Activated CD4-positive, alpha-beta T cell treated with anti-CD3 and anti-CD28 coated beads for 36 hours (primary cell): Measurements from ENCODE around the gene SPINK8. TPM values are rescaled to one million over a fixed set of nuclear protein-coding genes. Genes with fewer than 3 reads are reported as not detected.
"Not testable (repeated sequence)": the region's sequence is repeated elsewhere in the genome, so short reads cannot be mapped to it uniquely, and the experiment has no call there.

Source experiments
- ATAC-seq: fragments of 200-7000 bp; cut with Tn5 transposase; one replicate; pipeline ENCODE4 v1.10.0; 2021; ENCODE audit warnings: mild to moderate bottlenecking, moderate library complexity
- CTCF ChIA-PET: fragments of 350-600 bp; sonication (Branson Sonifier 250); formaldehyde crosslinking; loops from one replicate; lab custom pipeline; 2021; ENCODE audit warnings: antibody characterized with exemption; lab: Charles Lee
- POLR2A ChIA-PET: fragments of 350-600 bp; sonication (Branson Sonifier 250); formaldehyde crosslinking; loops from one replicate; lab custom pipeline; 2021; ENCODE audit warnings: antibody characterized with exemption, inconsistent platforms; lab: Charles Lee
- DNase-seq: peaks from one replicate; pipeline ENCODE4 v3.0.0-alpha.2; 2020
- H3K27ac Mint-ChIP-seq: one replicate; pipeline ENCODE4 v1.8.0; 2021; ENCODE audit warnings: mixed read lengths
- H3K27me3 Mint-ChIP-seq: one replicate; pipeline ENCODE4 v1.8.0; 2021; ENCODE audit warnings: mixed read lengths
- H3K36me3 Mint-ChIP-seq: one replicate; pipeline ENCODE4 v1.8.0; 2021; ENCODE audit warnings: low read depth, mixed read lengths
- H3K4me1 Mint-ChIP-seq: one replicate; pipeline ENCODE4 v1.8.0; 2021; ENCODE audit warnings: mixed read lengths
- H3K4me3 Mint-ChIP-seq: one replicate; pipeline ENCODE4 v1.8.0; 2021; ENCODE audit warnings: mild to moderate bottlenecking, moderate library complexity, mixed read lengths
- H3K9me3 Mint-ChIP-seq: one replicate; pipeline ENCODE4 v1.8.0; 2021; ENCODE audit warnings: low read depth, mixed read lengths
- intact Hi-C, 2 experiments: fragments of 100-400 bp; cut with DNase I in 1 of 2; cut with micrococcal nuclease in 1 of 2; formaldehyde crosslinking; loops; one replicate each; pipeline versions ENCODE4 v1.14.2 to v1.15.1; 2022 to 2024; cut with DNase I, micrococcal nuclease
- total RNA-seq, 2 experiments: library from RNA; stranded (reverse); gene quantifications; one replicate each; pipeline ENCODE4 v1.2.3, GENCODE V29; 2021

The SPINK8 gene
- total RNA-seq, 2 experiments from 2014 or later = not detected

DNA sequence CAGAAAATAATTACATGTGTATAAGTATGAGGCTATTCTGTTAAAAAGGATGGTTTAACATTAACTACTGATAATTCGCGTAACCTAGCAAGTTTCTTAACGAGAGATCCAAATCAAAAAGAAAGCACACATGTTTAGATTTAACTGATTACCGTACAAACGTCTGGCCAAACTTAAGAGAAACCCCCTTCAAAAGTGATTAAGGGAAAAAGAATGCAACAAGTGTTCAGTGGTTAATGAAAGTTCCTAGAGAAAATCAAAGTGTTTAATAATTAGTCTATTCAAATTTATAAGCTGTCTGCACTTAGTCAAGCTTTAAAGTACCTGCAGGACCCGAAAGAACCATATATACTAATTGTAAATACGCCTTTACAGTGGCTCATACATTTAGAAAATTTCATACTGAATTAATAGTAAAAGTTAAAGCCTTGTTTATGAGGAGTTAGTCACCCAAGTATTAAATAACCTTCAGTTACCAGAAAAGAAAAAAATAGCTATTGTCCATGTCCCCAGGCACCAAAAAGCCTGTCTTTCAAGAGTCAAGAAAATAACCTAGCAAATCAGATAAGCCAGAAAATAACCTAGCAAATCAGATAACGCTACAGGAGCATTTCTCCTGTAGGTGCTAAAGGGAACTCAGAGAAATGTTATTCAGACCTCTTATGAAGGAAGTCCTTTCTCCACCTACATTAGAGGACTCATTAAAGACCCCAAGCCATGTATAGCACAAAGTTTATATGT is 58.0 kb downstream of the SPINK8 start:
- peaks cover 6% of the 10 kb centered on the region for H3K4me1 Mint-ChIP-seq
- no peaks in the 10 kb centered on the region for H3K9me3 Mint-ChIP-seq
- no peak for ATAC-seq
- ChIA-PET CTCF (interaction anchor here (0.7 to 5.3 kb wide), 6 partner anchors 9 to 293 kb away, joined by 3 to 77 read pairs (median 4); no protein-coding TSS in a partner anchor), POLR2A (no interaction called here)
- H3K4me3 Mint-ChIP-seq = no peak overlapping the region
- no peaks in the 10 kb centered on the region for H3K27me3 Mint-ChIP-seq
- H3K36me3 Mint-ChIP-seq = peaks cover 11% of the 10 kb centered on the region
- DNase-seq = no peak
- no peak overlapping the region for H3K27ac Mint-ChIP-seq
- intact Hi-C loops = loop anchor here in 1 of 2 experiments (10.0 kb wide), 1 partner anchor 129 kb away; no protein-coding TSS in a partner anchor

DNA sequence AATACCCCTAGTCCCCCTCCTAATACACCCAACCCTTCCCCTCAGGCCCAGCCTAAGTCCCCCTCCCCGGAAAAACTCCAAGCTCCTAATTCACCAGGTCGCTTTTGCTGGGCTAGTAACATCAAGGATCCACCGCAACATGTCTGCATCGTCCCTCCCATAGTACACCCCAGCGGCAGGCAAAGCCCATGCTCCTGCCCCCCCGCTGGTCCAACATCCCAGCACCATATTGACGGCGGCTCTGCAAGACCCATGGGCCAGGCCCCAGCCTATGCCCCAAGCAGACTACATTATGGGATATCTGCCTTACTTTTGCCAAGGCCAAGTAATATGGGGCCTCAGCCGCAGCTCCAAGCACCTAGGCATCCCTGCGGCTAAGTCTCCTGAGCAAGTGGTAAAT is 59.0 kb downstream of the SPINK8 start:
- Mint-ChIP-seq H3K4me1 (peaks cover 16% of the 10 kb centered on the region), H3K9me3 (no peaks in the 10 kb centered on the region), H3K4me3 (no peak overlapping the region), H3K27me3 (no peaks in the 10 kb centered on the region), H3K27ac (no peak overlapping the region), H3K36me3 (peaks cover 20% of the 10 kb centered on the region)
- no peak for ATAC-seq
- ChIA-PET POLR2A (interaction anchor here (0.7 kb wide), 1 partner anchor 25 kb away, joined by 3 read pairs; no protein-coding TSS in a partner anchor), CTCF (interaction anchor here (0.5 to 5.3 kb wide), 4 partner anchors 9 to 160 kb away, joined by 3 to 77 read pairs (median 3); no protein-coding TSS in a partner anchor)
- no peak for DNase-seq
- intact Hi-C loops = loop anchor here (5.0 to 10.0 kb wide), 2 partner anchors 128 to 130 kb away; no protein-coding TSS in a partner anchor

DNA sequence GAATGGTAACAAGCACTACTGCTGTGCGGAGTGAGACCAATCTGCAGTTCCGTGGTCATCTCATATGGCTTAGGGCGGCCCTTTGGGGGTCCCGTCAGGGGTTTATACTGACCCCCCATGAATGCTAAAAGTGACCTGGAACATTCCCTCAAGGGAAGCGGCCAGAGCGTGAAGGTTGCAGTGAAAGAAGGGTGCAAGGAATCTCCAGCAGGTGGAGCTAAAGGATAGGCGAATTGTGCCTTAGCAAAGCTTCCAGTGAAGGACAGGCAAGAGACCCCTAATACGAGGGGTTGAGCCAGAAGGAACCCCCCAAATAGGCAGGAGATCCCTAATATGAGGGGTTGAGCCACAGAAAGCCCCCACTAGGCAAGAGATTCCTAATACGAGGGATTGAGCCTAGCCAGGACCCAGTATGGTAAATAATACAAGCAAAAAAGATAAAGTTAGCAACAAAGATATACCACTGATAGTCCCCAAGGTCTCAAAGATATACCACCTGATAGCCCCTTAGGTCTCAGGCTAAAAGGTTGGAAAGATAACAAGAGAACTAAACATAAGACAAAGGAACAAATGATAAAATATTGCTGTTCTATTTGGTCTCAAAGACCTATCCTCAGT is 59.8 kb downstream of the SPINK8 start:
- ChIA-PET CTCF (interaction anchor here (0.5 to 5.3 kb wide), 11 partner anchors 27 to 395 kb away, joined by 3 to 77 read pairs (median 3); partner anchors contain the start of gene ZNF589), POLR2A (interaction anchor here (0.7 to 1.0 kb wide), 2 partner anchors 24 to 162 kb away, joined by 3 read pairs; no protein-coding TSS in a partner anchor)
- Mint-ChIP-seq H3K9me3 (no peaks in the 10 kb centered on the region), H3K4me1 (peaks cover 22% of the 10 kb centered on the region), H3K36me3 (peaks cover 23% of the 10 kb centered on the region), H3K27ac (no peak overlapping the region), H3K4me3 (no peak overlapping the region), H3K27me3 (no peaks in the 10 kb centered on the region)
- no peak for ATAC-seq
- peak; percentile 68 for DNase-seq
- intact Hi-C loops = loop anchor here (1.0 to 10.0 kb wide), 4 partner anchors 129 to 275 kb away; no protein-coding TSS in a partner anchor

DNA sequence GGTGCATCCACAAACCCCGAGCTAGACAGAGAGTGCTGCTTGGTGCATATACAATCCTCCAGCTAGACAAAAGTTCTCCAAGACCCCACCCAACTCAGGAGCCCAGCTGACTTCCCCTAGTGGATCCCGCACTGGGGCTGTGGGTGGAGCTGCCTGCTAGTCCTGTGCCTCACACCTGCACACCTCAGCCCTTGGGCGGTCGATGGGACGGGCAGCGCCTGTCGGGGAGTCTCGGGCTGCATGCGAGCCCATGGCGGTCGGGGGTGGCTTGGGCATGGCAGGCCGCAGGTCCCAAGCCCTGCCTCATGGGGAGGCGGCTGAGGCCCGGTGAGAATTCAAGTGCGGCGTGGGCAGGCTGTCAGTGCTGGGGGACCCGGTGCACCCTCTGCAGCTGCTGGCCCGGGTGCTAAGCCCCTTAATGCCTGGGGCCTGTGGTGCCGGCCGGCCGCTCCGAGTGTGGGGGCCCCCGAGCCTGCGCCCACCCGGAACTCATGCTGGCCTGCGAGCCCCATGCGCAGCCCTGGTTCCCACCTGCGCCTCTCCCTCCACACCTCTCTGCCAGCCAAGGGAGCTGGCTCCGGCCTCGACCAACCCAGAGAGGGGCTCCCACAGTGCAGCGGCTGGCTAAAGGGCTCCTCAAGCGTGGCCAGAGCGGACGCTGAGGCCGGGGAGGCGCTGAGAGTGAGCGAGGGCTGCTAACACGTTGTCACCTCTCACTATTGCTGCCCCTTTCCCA is 61.5 kb downstream of the SPINK8 start:
- CTCF ChIA-PET = interaction anchor here (0.5 to 5.3 kb wide), 8 partner anchors 10 to 163 kb away, joined by 3 to 77 read pairs (median 4); no protein-coding TSS in a partner anchor
- Mint-ChIP-seq H3K4me3 (no peak overlapping the region), H3K27me3 (no peaks in the 10 kb centered on the region), H3K27ac (no peak overlapping the region), H3K4me1 (peaks cover 38% of the 10 kb centered on the region), H3K9me3 (no peaks in the 10 kb centered on the region), H3K36me3 (peaks cover 31% of the 10 kb centered on the region)
- POLR2A ChIA-PET = interaction anchor here (0.6 to 1.0 kb wide), 2 partner anchors 10 to 164 kb away, joined by 3 to 11 read pairs; no protein-coding TSS in a partner anchor
- ATAC-seq (no peak), DNase-seq (no peak)
- intact Hi-C loops = loop anchor here (2.0 to 10.0 kb wide), 3 partner anchors 130 to 277 kb away; no protein-coding TSS in a partner anchor

DNA sequence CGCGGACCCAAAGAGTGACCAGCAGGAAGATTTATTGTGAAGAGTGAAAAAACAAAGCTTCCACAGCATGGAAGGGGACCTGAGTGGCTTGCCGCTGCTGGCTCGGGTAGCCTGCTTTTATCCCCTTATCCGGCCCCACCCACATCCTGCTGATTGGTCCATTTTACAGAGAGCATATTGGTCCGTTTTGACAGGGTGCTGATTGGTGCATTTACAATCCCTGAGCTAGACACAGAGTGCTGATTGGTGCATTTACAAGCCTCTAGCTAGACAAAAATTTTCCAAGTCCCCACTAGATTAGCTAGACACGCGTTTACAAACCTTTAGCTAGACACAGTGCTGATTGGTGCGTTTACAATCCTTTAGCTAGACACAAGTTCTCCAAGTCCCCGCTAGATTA is 62.2 kb downstream of the SPINK8 start:
- not testable (repeated sequence) for ATAC-seq, H3K4me3 Mint-ChIP-seq, H3K9me3 Mint-ChIP-seq, H3K27ac Mint-ChIP-seq, H3K27me3 Mint-ChIP-seq
- ChIA-PET CTCF (interaction anchor here (0.8 to 5.3 kb wide), 6 partner anchors 11 to 278 kb away, joined by 3 to 77 read pairs (median 4); no protein-coding TSS in a partner anchor), POLR2A (interaction anchor here (0.6 to 1.0 kb wide), 2 partner anchors 11 to 165 kb away, joined by 3 to 11 read pairs; no protein-coding TSS in a partner anchor)
- peak; percentile 17 for DNase-seq
- Mint-ChIP-seq H3K4me1 (peaks cover 40% of the 10 kb centered on the region), H3K36me3 (peaks cover 35% of the 10 kb centered on the region)
- intact Hi-C loops = loop anchor here (5.0 to 10.0 kb wide), 2 partner anchors 131 to 134 kb away; no protein-coding TSS in a partner anchor

DNA sequence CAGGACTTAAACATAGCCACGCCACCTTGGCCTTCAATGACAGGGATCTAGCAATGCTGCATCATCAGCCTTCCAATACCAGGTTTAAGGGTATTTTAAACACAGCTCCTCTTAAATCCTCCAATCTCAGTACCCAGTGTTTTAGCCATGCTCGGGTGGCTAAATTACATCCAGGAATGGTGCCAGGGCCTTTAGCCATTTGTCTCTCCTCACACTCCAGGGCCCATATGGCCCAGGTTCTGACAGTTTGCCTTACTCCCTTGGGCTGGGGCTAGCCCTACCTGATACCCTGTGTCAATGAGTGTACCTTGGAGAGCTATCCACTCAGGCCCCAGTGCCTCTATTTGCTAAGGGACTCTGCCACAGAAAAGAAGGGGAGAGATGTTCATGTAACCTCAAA is 63.2 kb downstream of the SPINK8 start:
- Mint-ChIP-seq H3K27me3 (no peaks in the 10 kb centered on the region), H3K27ac (peak overlapping the region; percentile 92), H3K9me3 (no peaks in the 10 kb centered on the region), H3K4me3 (no peak overlapping the region), H3K4me1 (peaks cover 40% of the 10 kb centered on the region), H3K36me3 (peaks cover 39% of the 10 kb centered on the region)
- no peak for ATAC-seq
- DNase-seq = no peak
- CTCF ChIA-PET = interaction anchor here (0.8 to 4.1 kb wide), 7 partner anchors 11 to 279 kb away, joined by 3 to 57 read pairs (median 5); partner anchors contain the start of genes CCDC51, TMA7 and ZNF589
- POLR2A ChIA-PET = no interaction called here
- intact Hi-C loops = loop anchor here (5.0 to 10.0 kb wide), 2 partner anchors 132 to 134 kb away; no protein-coding TSS in a partner anchor

DNA sequence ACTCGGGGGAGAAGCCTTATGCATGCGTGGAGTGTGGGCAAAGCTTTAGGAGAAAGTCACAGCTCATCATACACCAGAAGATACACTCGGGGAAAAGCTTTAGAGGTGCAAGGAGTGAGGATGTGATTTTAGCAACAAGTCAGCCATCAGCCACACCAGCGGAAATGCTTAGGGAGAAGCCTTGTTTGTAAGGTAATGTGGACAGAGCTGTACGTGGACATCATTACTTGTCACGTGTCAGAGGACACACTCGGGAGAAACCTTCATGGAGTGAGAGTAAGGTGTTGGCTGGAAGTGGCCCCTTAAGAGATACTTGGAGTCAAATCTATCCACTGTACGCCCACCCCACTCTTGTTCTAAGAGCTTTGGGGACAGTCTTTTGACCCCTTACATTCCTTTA is 63.9 kb downstream of the SPINK8 start:
- H3K27me3 Mint-ChIP-seq = no peaks in the 10 kb centered on the region
- H3K4me3 Mint-ChIP-seq = peak overlapping the region; percentile 57
- ATAC-seq = no peak
- ChIA-PET CTCF (interaction anchor here (0.7 to 4.1 kb wide), 8 partner anchors 10 to 174 kb away, joined by 3 to 57 read pairs (median 4); partner anchors contain the start of genes CCDC51, TMA7 and ZNF589), POLR2A (interaction anchor here (1.1 to 2.7 kb wide), 6 partner anchors 8 to 181 kb away, joined by 3 to 23 read pairs (median 5); partner anchors contain the start of genes CDC25A and ZNF589)
- peak overlapping the region; percentile 92 for H3K27ac Mint-ChIP-seq
- peaks cover 40% of the 10 kb centered on the region for H3K4me1 Mint-ChIP-seq
- no peaks in the 10 kb centered on the region for H3K9me3 Mint-ChIP-seq
- DNase-seq = no peak
- H3K36me3 Mint-ChIP-seq = peaks cover 39% of the 10 kb centered on the region
- intact Hi-C loops = loop anchor here in 1 of 2 experiments (10.0 kb wide), 1 partner anchor 285 kb away; the partner anchor contains the start of gene PFKFB4

DNA sequence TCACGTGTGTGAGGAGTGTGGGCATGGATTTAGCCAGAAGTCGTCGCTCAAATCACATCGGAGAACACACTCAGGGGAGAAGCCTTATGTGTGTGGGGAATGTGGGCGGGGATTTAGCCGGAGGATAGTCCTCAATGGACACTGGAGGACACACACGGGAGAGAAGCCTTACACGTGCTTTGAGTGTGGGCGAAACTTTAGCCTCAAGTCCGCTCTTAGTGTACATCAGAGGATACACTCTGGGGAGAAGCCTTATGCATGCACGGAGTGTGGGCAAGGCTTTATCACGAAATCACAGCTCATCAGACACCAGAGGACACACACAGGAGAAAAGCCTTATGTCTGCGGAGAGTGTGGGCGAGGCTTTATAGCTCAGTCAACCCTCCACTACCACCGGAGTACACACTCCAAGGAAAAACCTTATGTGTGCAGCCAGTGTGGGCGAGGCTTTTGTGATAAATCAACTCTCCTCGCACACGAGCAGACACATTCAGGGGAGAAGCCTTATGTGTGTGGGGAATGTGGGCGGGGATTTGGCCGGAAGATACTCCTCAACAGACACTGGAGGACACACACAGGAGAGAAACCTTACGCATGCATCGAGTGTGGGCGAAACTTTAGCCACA is 64.4 kb downstream of the SPINK8 start:
- Mint-ChIP-seq H3K27me3 (no peaks in the 10 kb centered on the region), H3K9me3 (no peaks in the 10 kb centered on the region), H3K36me3 (peaks cover 42% of the 10 kb centered on the region), H3K27ac (peak overlapping the region; percentile 92), H3K4me1 (peaks cover 40% of the 10 kb centered on the region), H3K4me3 (peak overlapping the region; percentile 57)
- CTCF ChIA-PET = interaction anchor here (0.5 to 4.1 kb wide), 18 partner anchors 9 to 752 kb away, joined by 3 to 57 read pairs (median 4); partner anchors contain the start of gene ZNF589
- DNase-seq (peak; percentile 78), ATAC-seq (peak; percentile 39)
- intact Hi-C loops = loop anchor here (1.0 to 10.0 kb wide), 10 partner anchors 28 to 649 kb away; partner anchors contain the start of genes NME6 (in 2 of the 2), ZNF589 (in 2 of the 2), ARIH2 (in 1 of the 2) and CCDC51 (in 1 of the 2)
- POLR2A ChIA-PET = interaction anchor here (0.6 to 2.7 kb wide), 13 partner anchors 8 to 1849 kb away, joined by 3 to 23 read pairs (median 4); partner anchors contain the start of genes CCDC51, CDC25A, TMA7 and ZNF589

DNA sequence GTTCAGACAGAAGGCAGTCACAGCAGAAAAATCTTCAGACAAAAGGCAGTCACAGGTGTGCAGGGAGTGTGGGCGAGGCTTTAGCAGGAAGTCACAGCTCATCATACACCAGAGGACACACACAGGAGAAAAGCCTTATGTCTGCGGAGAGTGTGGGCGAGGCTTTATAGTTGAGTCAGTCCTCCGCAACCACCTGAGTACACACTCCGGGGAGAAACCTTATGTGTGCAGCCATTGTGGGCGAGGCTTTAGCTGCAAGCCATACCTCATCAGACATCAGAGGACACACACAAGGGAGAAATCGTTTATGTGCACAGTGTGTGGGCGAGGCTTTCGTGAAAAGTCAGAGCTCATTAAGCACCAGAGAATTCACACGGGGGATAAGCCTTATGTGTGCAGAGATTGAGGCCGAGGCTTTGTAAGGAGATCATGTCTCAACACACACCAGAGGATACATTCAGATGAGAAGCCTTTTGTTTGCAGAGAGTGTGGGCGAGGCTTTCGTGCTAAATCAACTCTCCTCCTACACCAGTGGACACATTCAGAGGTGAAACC is 65.0 kb downstream of the SPINK8 start:
- Mint-ChIP-seq H3K36me3 (peaks cover 46% of the 10 kb centered on the region), H3K27me3 (no peaks in the 10 kb centered on the region), H3K4me1 (peaks cover 38% of the 10 kb centered on the region), H3K9me3 (no peaks in the 10 kb centered on the region), H3K27ac (peak overlapping the region; percentile 92), H3K4me3 (peak overlapping the region; percentile 57)
- DNase-seq (peak; percentile 95), ATAC-seq (peak; percentile 91)
- intact Hi-C loops = loop anchor here (1.0 to 10.0 kb wide), 10 partner anchors 27 to 650 kb away; partner anchors contain the start of genes NME6 (in 2 of the 2), ZNF589 (in 2 of the 2), ARIH2 (in 1 of the 2) and CCDC51 (in 1 of the 2)
- CTCF ChIA-PET = interaction anchor here (0.5 to 4.1 kb wide), 17 partner anchors 9 to 1150 kb away, joined by 3 to 57 read pairs (median 4); partner anchors contain the start of genes CCDC51, TMA7 and ZNF589
- POLR2A ChIA-PET = interaction anchor here (0.6 to 2.7 kb wide), 14 partner anchors 9 to 1849 kb away, joined by 3 to 23 read pairs (median 4); partner anchors contain the start of genes CCDC51, TMA7 and ZNF589
